D721Med (cell line): Measurements from ENCODE around the gene TRAPPC8.

Experiments
- DNase-seq: peaks from one replicate; pipeline ENCODE4 v3.0.0; 2011; ENCODE audit warnings: low spot score; ENCODE audit not compliant: insufficient read length
- FAIRE-seq: peaks from 2 replicates; lab custom pipeline; 2011; peaks lifted over from hg19 to GRCh38; lab: Jason Lieb, UNC
- CTCF ChIP-seq: IDR thresholded peaks from 2 replicates; pipeline ENCODE4 v1.5.1; 2012; ENCODE audit warnings: mild to moderate bottlenecking, control low read depth; ENCODE audit not compliant: insufficient read depth; ENCODE audit errors: missing control alignments

TRAPPC8 gene

DNA sequence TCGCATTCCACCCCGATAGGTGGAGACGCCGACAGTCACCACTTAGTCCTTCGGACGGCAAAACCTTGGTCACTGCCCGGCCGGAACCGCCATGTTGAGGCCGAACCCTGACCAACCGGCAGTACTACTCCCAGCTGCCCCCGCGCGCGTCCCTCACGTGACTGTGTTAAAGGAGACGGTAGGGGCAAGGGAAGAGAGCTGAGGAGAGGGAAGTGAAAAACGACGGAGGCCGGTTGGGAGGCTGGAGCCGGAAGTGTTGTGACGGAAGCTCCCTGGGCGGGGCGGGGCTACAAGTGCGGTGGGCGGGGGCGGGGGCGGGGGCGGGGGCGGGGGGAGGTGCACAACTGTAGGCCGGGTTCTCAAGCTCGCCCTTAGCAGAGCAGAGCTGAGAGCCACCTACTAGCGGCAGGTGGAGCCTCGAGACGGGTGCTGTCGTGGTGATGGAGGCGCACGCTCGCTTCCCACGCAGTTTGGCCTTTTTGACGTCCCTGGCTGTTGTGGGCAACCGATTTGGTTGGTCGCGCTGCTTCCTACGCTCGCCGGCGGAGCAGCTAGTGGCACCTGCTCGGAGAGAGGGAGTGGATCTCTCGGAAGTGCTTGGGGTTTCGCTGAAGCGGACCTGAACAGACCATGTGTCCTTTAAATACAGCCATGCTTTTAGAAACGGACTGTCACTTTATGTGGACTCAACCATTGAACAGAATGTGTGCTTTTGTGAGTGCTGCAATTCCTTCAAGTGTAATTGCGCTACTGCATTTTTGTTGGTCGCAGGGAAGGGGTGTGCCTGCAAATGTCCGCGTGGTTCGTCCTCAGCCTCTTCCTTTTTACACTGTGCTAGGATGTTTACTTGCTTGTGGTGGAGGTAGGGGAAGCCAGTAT lies at the start of gene TRAPPC8:
Gene TRAPPC8, minus strand, starts transcription at position 130 of the 879 bp plus-strand sequence. CDS start 364 bp downstream, outside the sequence.
- FAIRE-seq (no peak), DNase-seq (peak; percentile 91)
- peak; percentile 25 for TF ChIP-seq CTCF

DNA sequence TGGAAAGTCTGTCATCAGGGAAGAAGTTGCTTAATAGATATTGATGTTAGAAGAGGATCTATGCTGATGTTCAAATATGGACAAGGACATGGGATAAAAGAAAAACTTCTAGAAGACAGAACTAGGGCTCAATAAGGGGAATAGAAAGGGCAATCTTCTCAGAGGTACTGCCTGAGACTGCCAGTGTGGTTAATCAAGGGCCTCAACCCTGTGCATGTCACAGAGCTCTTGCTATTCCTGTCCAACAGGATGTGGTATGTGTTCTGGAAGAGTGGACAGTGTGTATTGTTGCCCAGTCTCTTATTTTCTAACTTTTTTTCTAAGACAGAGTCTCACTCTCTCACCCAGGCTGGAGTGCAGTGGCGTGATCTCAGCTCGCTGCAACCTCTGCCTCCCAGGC lies 47.9 kb upstream of the TRAPPC8 start:
- DNase-seq, result no peak

GRCh38 chr18:31983976-31984375 lies 41.0 kb upstream of the TRAPPC8 start:
- no peak for FAIRE-seq
- no peak for DNase-seq
- TF ChIP-seq CTCF, result no peak

More for the DNA sequence above, 47.9 kb upstream of the TRAPPC8 start:
- TF ChIP-seq CTCF, result no peak
- no peak for FAIRE-seq

DNA sequence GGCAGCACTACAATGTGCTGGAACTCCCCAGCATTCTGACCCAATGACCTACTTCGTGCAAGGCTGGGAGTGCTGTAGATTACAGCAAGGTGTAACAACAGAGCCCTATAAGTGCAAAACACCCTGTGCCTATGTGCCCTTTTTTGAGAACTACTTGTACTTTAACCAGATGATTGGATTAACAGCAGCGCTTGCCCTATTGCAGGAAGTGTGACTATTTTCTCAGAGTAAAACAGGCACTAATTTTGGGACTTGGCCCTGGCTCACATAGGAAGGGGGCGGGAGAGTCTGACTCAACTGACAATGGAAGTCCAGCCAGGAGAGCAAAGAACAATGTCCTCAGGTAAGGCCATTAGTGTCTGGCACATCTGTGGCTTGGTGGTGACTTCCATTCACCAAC lies 40.1 kb upstream of the TRAPPC8 start:
- no peak for FAIRE-seq
- TF ChIP-seq CTCF, result no peak

GRCh38 chr18:31980863-31981262 lies 37.9 kb upstream of the TRAPPC8 start:
- FAIRE-seq, result no peak
- TF ChIP-seq CTCF, result no peak
- DNase-seq, result no peak

More for the DNA sequence above, 40.1 kb upstream of the TRAPPC8 start:
- DNase-seq, result no peak

DNA sequence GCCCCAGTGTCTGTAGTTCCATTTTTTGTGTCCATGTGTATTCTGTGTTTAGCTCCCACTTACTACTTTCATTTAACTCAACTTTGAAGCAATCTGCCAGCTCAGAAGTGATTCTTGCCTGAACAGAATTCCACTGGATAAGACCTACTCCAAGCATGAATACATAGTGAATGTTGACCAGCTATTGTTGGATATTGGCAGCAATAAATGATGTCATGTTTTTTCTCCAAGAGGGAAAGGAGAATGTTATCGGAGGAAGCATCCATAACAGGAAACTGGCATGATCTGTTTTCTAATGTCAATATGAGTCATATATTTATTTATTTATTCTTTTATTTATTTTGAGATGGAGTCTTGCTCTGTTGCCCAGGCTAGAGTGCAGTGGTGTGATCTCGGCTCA lies 36.8 kb upstream of the TRAPPC8 start:
- DNase-seq (no peak), FAIRE-seq (no peak)
- TF ChIP-seq CTCF, result no peak

DNA sequence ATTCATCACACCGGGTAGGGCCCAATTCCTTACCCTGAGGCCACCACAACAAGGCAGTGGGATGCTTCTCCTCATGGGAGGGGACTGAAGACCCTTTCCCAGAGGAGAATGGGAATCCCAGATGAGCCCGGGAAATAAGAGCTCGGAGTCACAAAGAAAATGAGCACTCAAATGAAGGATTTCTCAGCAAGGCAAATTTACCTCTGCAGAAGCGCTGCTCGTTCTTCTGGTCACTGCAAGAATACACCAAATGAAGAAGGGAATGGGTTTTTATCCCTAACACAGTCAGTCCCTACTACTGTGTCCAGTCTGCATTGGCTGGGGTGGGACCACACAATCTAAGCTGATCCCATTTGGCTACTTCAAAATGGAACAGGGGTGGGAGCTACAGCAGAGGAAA lies 35.7 kb upstream of the TRAPPC8 start:
- TF ChIP-seq CTCF, result no peak
- no peak for DNase-seq
- FAIRE-seq, result no peak
